KMS-11 (cell line): Measurements from ENCODE around the gene PLEKHG3.

Source experiments
- H2AFZ ChIP-seq: fragments of 200-600 bp; sonication (generic); 2 replicates; pipeline ENCODE4 v1.6.1; 2016; ENCODE audit warnings: antibody characterized with exemption, mixed run types, low read depth
- H3K27ac ChIP-seq: fragments of 200-600 bp; sonication (generic); 2 replicates; pipeline ENCODE4 v1.6.1; 2016; ENCODE audit warnings: mild to moderate bottlenecking, mixed run types
- H3K27me3 ChIP-seq: fragments of 200-600 bp; sonication (generic); 2 replicates; pipeline ENCODE4 v1.6.1; 2017; ENCODE audit warnings: mild to moderate bottlenecking, low read depth, mixed run types, moderate library complexity; ENCODE audit not compliant: insufficient read depth
- H3K36me3 ChIP-seq: fragments of 200-600 bp; sonication (generic); 2 replicates; pipeline ENCODE4 v1.6.1; 2017; ENCODE audit warnings: mild to moderate bottlenecking, mixed run types; ENCODE audit not compliant: insufficient read depth
- H3K4me1 ChIP-seq: fragments of 200-600 bp; sonication (generic); 2 replicates; pipeline ENCODE4 v1.6.1; 2016; ENCODE audit warnings: mild to moderate bottlenecking, low read depth, mixed run types; ENCODE audit not compliant: poor library complexity, severe bottlenecking
- H3K4me2 ChIP-seq: fragments of 200-600 bp; sonication (generic); 2 replicates; pipeline ENCODE4 v1.7.0; 2016; ENCODE audit warnings: mild to moderate bottlenecking, mixed run types
- H3K4me3 ChIP-seq: fragments of 200-600 bp; sonication (generic); IDR thresholded peaks from 2 replicates; pipeline ENCODE4 v1.6.1; 2017; ENCODE audit warnings: low read depth, low read length, mixed read lengths; ENCODE audit not compliant: insufficient read depth
- H3K79me2 ChIP-seq: fragments of 200-600 bp; sonication (generic); 2 replicates; pipeline ENCODE4 v1.6.1; 2016; ENCODE audit warnings: low read depth, mixed run types; ENCODE audit not compliant: insufficient read depth
- H3K9ac ChIP-seq: fragments of 200-600 bp; sonication (generic); 2 replicates; pipeline ENCODE4 v1.6.1; 2016; ENCODE audit warnings: mild to moderate bottlenecking, mixed run types
- H4K20me1 ChIP-seq: fragments of 200-600 bp; sonication (generic); 2 replicates; pipeline ENCODE4 v1.6.1; 2016; ENCODE audit warnings: mild to moderate bottlenecking, mixed run types; ENCODE audit not compliant: insufficient read depth
- TF ChIP-seq, protein P1 (sequence below): fragments of 200-600 bp; sonication (generic); conservative IDR thresholded peaks from 2 replicates; pipeline ENCODE4 v1.6.1; 2017; ENCODE audit warnings: low read depth, mild to moderate bottlenecking, antibody characterized with exemption, low read length, moderate library complexity, mixed read lengths

PLEKHG3 gene

DNA sequence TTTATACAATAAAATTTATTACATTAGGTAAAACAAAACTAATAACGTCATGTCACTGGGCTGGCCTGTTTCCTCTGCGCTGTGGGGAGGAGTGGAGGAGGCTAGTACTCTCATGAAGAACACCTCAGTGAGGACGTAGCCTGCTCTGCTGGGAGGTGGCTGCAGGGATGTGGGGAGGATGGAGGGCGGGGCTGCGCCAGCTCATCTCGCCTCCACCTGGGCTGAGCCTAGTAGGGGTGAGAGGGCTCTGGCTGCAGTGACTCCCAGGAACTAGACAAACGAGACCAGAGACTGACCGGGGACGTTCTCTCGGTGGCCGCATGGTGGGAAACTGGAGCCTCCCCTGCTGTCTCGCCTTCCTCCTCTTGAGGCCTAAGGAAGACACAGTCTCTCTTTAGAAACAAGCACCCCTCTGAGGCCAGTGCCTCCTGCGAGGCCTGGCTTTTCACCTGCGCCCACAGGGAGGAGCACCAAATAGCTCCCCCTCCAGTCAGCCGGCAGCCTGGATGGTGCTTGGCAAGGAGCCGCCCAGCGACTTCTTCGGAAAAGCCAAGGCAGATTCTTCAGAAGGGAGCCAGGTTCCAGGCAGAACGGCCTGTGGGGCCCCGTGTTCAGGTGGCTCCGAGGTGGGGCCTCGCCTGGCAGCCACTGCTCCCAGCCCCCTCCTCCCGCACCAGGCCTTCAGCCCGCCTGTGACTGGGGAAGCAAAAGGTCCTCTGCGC lies 62.4 kb downstream of the PLEKHG3 start:
- Histone ChIP-seq H3K4me1 (peaks cover 4% of the 10 kb centered on the region), H3K9ac (no peak overlapping the region), H3K27me3 (no peaks in the 10 kb centered on the region), H3K27ac (no peak overlapping the region), H3K36me3 (no peaks in the 10 kb centered on the region), H4K20me1 (no peaks in the 10 kb centered on the region), H2AFZ (no peak overlapping the region), H3K79me2 (no peaks in the 10 kb centered on the region), H3K4me2 (no peak overlapping the region), H3K4me3 (no peak overlapping the region)
- TF ChIP-seq, protein P1, sequence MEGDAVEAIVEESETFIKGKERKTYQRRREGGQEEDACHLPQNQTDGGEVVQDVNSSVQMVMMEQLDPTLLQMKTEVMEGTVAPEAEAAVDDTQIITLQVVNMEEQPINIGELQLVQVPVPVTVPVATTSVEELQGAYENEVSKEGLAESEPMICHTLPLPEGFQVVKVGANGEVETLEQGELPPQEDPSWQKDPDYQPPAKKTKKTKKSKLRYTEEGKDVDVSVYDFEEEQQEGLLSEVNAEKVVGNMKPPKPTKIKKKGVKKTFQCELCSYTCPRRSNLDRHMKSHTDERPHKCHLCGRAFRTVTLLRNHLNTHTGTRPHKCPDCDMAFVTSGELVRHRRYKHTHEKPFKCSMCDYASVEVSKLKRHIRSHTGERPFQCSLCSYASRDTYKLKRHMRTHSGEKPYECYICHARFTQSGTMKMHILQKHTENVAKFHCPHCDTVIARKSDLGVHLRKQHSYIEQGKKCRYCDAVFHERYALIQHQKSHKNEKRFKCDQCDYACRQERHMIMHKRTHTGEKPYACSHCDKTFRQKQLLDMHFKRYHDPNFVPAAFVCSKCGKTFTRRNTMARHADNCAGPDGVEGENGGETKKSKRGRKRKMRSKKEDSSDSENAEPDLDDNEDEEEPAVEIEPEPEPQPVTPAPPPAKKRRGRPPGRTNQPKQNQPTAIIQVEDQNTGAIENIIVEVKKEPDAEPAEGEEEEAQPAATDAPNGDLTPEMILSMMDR: no peak

DNA sequence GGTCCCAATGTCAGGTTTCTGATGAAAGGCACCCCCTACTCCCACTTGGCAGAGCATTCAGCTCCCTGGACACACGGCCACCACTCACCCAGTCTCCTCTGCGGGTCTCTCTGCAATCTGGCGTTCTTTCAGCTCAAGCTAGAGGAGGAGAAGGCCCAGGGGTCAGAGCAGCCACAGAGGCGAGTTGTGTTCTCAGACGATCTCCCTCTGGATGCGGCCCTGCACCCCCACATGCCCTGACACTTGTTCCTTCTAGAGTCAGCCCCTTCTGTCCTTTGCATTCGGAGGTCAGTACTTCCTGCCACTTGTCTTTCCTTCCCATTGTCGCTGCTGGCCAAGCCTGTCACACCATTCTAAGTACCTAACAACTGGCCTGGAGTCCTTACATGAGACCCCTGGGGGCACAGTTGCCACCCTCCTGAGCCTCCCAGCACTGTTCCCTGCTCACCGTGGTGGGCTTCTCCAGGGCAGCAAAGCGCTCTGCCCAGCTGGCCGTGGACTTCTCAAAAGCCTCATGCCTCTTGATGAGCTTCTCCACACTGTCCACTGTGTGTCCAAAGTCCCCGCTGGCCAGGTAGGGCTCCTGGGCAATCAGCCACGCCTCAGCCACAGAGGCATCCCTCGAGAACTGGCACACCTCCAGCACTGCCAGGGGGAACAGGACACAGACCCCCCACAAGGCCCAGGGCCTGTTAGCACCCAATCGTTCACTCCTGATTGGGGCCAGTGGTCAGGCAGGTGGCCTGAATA lies 63.2 kb downstream of the PLEKHG3 start:
- Histone ChIP-seq H3K79me2 (no peaks in the 10 kb centered on the region), H3K36me3 (no peaks in the 10 kb centered on the region), H3K9ac (no peak overlapping the region), H4K20me1 (no peaks in the 10 kb centered on the region), H3K4me2 (no peak overlapping the region), H3K27me3 (no peaks in the 10 kb centered on the region), H3K27ac (no peak overlapping the region), H3K4me3 (no peak overlapping the region), H3K4me1 (no peaks in the 10 kb centered on the region), H2AFZ (no peak overlapping the region)
- TF ChIP-seq, protein P1: no peak

DNA sequence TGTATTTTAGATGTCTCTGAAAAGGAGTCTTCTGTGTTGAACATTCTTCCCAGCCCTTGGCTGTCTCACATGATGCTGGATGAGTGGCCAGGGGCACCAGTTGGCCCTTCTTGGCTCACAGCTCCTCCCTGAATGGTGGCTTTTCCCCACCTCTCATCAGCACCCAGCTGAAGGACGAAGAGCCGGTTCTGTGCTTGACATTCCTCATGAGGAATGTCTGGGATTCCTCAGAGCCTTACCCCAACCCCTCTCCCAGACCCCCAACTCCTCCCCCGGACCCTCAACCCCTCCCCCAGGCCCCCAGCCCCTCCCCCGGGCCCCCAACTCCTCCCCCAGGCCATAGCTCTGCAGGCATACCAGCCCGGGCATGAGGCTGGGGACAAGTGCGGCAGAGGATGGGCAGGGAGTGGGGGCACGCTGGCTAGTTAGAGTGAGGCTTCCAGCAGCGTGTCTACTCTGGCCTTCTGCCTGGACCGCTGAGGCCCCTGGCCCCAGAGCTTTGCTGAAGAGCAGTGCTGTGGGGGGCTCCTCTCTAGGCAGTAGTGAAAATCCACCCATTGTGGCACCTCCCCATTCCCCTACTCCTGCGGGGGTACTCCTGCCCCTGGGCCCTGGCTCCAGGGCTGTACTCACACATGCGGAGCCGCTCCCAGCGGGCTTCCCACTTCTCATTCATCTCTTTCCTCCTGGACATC lies 64.3 kb downstream of the PLEKHG3 start:
- no peaks in the 10 kb centered on the region for H3K79me2 ChIP-seq
- H3K4me1 ChIP-seq: no peaks in the 10 kb centered on the region
- H3K36me3 ChIP-seq: no peaks in the 10 kb centered on the region
- no peak overlapping the region for H3K4me3 ChIP-seq
- H3K27ac ChIP-seq: no peak overlapping the region
- no peak overlapping the region for H3K4me2 ChIP-seq
- H3K9ac ChIP-seq: no peak overlapping the region
- no peak overlapping the region for H2AFZ ChIP-seq
- H4K20me1 ChIP-seq: no peaks in the 10 kb centered on the region
- no peaks in the 10 kb centered on the region for H3K27me3 ChIP-seq
- TF ChIP-seq, protein P1: no peak

DNA sequence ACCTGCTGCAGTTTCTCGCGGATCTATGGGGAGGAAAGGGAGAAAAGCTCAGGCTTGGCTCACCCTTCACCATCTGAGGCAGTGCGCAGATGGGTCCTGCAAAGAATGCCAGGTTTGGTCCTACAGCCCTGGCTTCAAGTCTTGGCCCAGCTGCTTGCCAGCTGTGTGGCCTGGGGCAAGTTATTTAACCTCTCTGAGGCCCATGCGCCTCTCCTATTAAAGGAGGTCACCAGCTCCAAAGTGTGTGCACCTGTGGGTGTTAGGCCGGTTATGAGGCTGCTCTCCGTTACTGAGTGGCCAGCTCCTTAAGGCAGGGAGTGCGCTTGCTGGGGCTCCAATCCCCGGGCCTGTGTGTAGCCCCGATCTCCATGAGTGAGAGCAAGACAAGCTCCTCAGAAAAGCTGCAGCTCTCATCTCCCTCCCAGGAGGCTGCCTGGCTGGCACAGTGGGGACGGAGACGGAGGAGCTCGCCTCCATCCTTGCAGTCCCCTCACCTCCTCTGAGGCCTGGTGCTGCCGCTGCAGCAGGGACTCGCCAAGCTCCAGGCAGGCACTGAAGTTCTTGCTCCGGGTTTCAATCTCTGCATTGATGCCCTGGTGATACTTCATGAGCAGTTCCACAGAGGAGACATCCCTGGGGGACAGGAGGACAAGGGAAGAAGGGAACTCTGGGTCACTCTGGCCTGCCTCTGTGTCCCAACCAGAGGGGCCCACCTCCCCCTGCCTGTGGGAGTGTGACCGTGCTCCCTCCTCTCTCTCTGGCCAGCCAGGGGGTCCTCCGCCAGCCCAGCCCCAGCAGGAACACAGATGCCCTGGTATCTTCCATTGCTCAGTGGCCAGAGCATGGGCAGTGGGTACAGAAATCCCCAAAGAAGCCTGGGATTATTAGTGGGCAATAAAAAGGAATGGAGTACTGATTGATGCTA lies 65.1 kb downstream of the PLEKHG3 start:
- Histone ChIP-seq H3K4me2 (no peak overlapping the region), H3K27ac (no peak overlapping the region), H4K20me1 (no peaks in the 10 kb centered on the region), H3K4me3 (no peak overlapping the region), H3K27me3 (no peaks in the 10 kb centered on the region), H3K36me3 (no peaks in the 10 kb centered on the region), H3K4me1 (no peaks in the 10 kb centered on the region), H3K79me2 (no peaks in the 10 kb centered on the region), H2AFZ (no peak overlapping the region), H3K9ac (no peak overlapping the region)
- TF ChIP-seq, protein P1: no peak
